Activated B cell treated with CpG ODN at 0.5 μM for 24 hours (primary cell): ENCODE results near the gene PTGR1. TPM values are rescaled to one million over a fixed set of nuclear protein-coding genes. Genes with fewer than 3 reads are reported as not detected.

Source experiments
- total RNA-seq: library from RNA; stranded (reverse); gene quantifications from 2 replicates; pipeline ENCODE4 v1.2.3, GENCODE V29; 2022

PTGR1 gene
- total RNA-seq, 1 donor from 2014 or later, result 0.35 TPM

Other genes starting within 250 kb of the PTGR1 start
- gene ECPAS, start 115.3 kb downstream of the PTGR1 start, total RNA-seq, result 74.2 and 81.9 TPM in 2 replicates
- gene ZNF483, start 74.5 kb downstream of the PTGR1 start, total RNA-seq, result 1.4 and 2.7 TPM in 2 replicates
- gene DNAJC25, start 31.7 kb upstream of the PTGR1 start, total RNA-seq, result 3.5 and 4.3 TPM in 2 replicates
- gene GNG10, start 62.0 kb upstream of the PTGR1 start, total RNA-seq, result 9.3 and 10.2 TPM in 2 replicates
- not detected in 2 replicates for gene SHOC1, start 195.3 kb upstream of the PTGR1 start, total RNA-seq